HG03064 (cell line): ENCODE measurements around the gene STAT5B.
"Not testable (repeated sequence)": the region's sequence is repeated elsewhere in the genome, so short reads cannot be mapped to it uniquely, and the experiment has no call there.

Source experiments
- ATAC-seq: cut with Tn5 transposase; IDR thresholded peaks from one replicate; pipeline ENCODE4 v1.9.1; 2021; ENCODE audit warnings: low read depth; ENCODE audit not compliant: unreplicated experiment

STAT5B gene

GRCh38 chr17:42271006-42271778 lies 5.0 kb downstream of the STAT5B start:
- no peak for ATAC-seq

GRCh38 chr17:42270596-42270995 lies 5.6 kb downstream of the STAT5B start:
- no peak for ATAC-seq

GRCh38 chr17:42270170-42270535 lies 6.0 kb downstream of the STAT5B start:
- no peak for ATAC-seq

- no peak for ATAC-seq
These were observed 8.0 kb downstream of the STAT5B start for GRCh38 chr17:42268236-42268635.

GRCh38 chr17:42266918-42267766 lies 9.0 kb downstream of the STAT5B start:
- no peak for ATAC-seq

- no peak for ATAC-seq
These were observed 9.7 kb downstream of the STAT5B start for GRCh38 chr17:42266462-42266861.

GRCh38 chr17:42264366-42264765 lies 11.8 kb downstream of the STAT5B start:
- not testable (repeated sequence) for ATAC-seq

GRCh38 chr17:42260318-42260717 lies 15.9 kb downstream of the STAT5B start:
- ATAC-seq, result no peak

- ATAC-seq, result no peak
These were observed 20.7 kb downstream of the STAT5B start for GRCh38 chr17:42255445-42255844.

- no peak for ATAC-seq
These were observed 22.6 kb downstream of the STAT5B start for GRCh38 chr17:42253578-42253977.

GRCh38 chr17:42252597-42253550 lies 23.3 kb downstream of the STAT5B start:
- no peak for ATAC-seq

GRCh38 chr17:42251115-42251514 lies 25.1 kb downstream of the STAT5B start:
- ATAC-seq, result no peak

- no peak for ATAC-seq
These were observed 26.3 kb downstream of the STAT5B start for GRCh38 chr17:42249681-42250446.

GRCh38 chr17:42248351-42249179 lies 27.6 kb downstream of the STAT5B start:
- ATAC-seq, result no peak

GRCh38 chr17:42247734-42248133 lies 28.5 kb downstream of the STAT5B start:
- no peak for ATAC-seq

GRCh38 chr17:42246515-42246914 lies 29.7 kb downstream of the STAT5B start:
- ATAC-seq, result no peak

GRCh38 chr17:42245183-42245582 lies 31.0 kb downstream of the STAT5B start:
- ATAC-seq, result not testable (repeated sequence)

- ATAC-seq, result not testable (repeated sequence)
These were observed 32.1 kb downstream of the STAT5B start for GRCh38 chr17:42244116-42244515.

GRCh38 chr17:42243493-42243982 lies 32.7 kb downstream of the STAT5B start:
- ATAC-seq, result no peak
